Measurements from ENCODE around the gene CYB5RL.

CYB5RL gene

GRCh38 chr1:54227091-54227602, 27.3 kb upstream of the CYB5RL start:
- Histone ChIP-seq H3K9me3 (ENCODE audit: control insufficient read depth, low read length) (no peaks in the 10 kb centered on the region), H3K36me3 (ENCODE audit: control insufficient read depth, insufficient read depth, low read length) (peaks cover 4% of the 10 kb centered on the region), H3K4me1 (ENCODE audit: control insufficient read depth, insufficient read depth, low read length, poor library complexity, severe bottlenecking) (peaks cover 11% of the 10 kb centered on the region), H3K27ac (ENCODE audit: insufficient read depth, low read length, poor library complexity, severe bottlenecking) (no peak overlapping the region), H3K27me3 (replicated peaks; ENCODE audit: control insufficient read depth, insufficient read depth, low read length, poor library complexity, severe bottlenecking) (no peaks in the 10 kb centered on the region), H3K4me3 (ENCODE audit: insufficient read depth, low read depth, low read length, poor library complexity, severe bottlenecking) (no peak overlapping the region)
- no peak for DNase-seq

GRCh38 chr1:54225986-54226559, 26.2 kb upstream of the CYB5RL start:
- DNase-seq, result no peak
- Histone ChIP-seq H3K9me3 (ENCODE audit: control insufficient read depth, low read length) (no peaks in the 10 kb centered on the region), H3K27me3 (replicated peaks; ENCODE audit: control insufficient read depth, insufficient read depth, low read length, poor library complexity, severe bottlenecking) (no peaks in the 10 kb centered on the region), H3K4me3 (ENCODE audit: insufficient read depth, low read depth, low read length, poor library complexity, severe bottlenecking) (no peak overlapping the region), H3K36me3 (ENCODE audit: control insufficient read depth, insufficient read depth, low read length) (peaks cover 4% of the 10 kb centered on the region), H3K27ac (ENCODE audit: insufficient read depth, low read length, poor library complexity, severe bottlenecking) (no peak overlapping the region), H3K4me1 (ENCODE audit: control insufficient read depth, insufficient read depth, low read length, poor library complexity, severe bottlenecking) (peaks cover 5% of the 10 kb centered on the region)

GRCh38 chr1:54225378-54225777, 25.5 kb upstream of the CYB5RL start:
- Histone ChIP-seq H3K4me1 (ENCODE audit: control insufficient read depth, insufficient read depth, low read length, poor library complexity, severe bottlenecking) (no peaks in the 10 kb centered on the region), H3K27ac (ENCODE audit: insufficient read depth, low read length, poor library complexity, severe bottlenecking) (no peak overlapping the region), H3K4me3 (ENCODE audit: insufficient read depth, low read depth, low read length, poor library complexity, severe bottlenecking) (no peak overlapping the region), H3K36me3 (ENCODE audit: control insufficient read depth, insufficient read depth, low read length) (peaks cover 4% of the 10 kb centered on the region), H3K27me3 (replicated peaks; ENCODE audit: control insufficient read depth, insufficient read depth, low read length, poor library complexity, severe bottlenecking) (no peaks in the 10 kb centered on the region), H3K9me3 (ENCODE audit: control insufficient read depth, low read length) (no peaks in the 10 kb centered on the region)
- no peak for DNase-seq

- Histone ChIP-seq H3K27ac (ENCODE audit: insufficient read depth, low read length, poor library complexity, severe bottlenecking) (no peak overlapping the region), H3K4me3 (ENCODE audit: insufficient read depth, low read depth, low read length, poor library complexity, severe bottlenecking) (no peak overlapping the region), H3K9me3 (ENCODE audit: control insufficient read depth, low read length) (no peaks in the 10 kb centered on the region), H3K36me3 (ENCODE audit: control insufficient read depth, insufficient read depth, low read length) (peaks cover 12% of the 10 kb centered on the region), H3K27me3 (replicated peaks; ENCODE audit: control insufficient read depth, insufficient read depth, low read length, poor library complexity, severe bottlenecking) (no peaks in the 10 kb centered on the region), H3K4me1 (ENCODE audit: control insufficient read depth, insufficient read depth, low read length, poor library complexity, severe bottlenecking) (no peaks in the 10 kb centered on the region)
- DNase-seq, result no peak
These were observed 24.4 kb upstream of the CYB5RL start for GRCh38 chr1:54224233-54224632.

GRCh38 chr1:54223441-54224202, 23.8 kb upstream of the CYB5RL start:
- Histone ChIP-seq H3K4me3 (ENCODE audit: insufficient read depth, low read depth, low read length, poor library complexity, severe bottlenecking) (no peak overlapping the region), H3K4me1 (ENCODE audit: control insufficient read depth, insufficient read depth, low read length, poor library complexity, severe bottlenecking) (no peaks in the 10 kb centered on the region), H3K27ac (ENCODE audit: insufficient read depth, low read length, poor library complexity, severe bottlenecking) (no peak overlapping the region), H3K9me3 (ENCODE audit: control insufficient read depth, low read length) (no peaks in the 10 kb centered on the region), H3K27me3 (replicated peaks; ENCODE audit: control insufficient read depth, insufficient read depth, low read length, poor library complexity, severe bottlenecking) (no peaks in the 10 kb centered on the region), H3K36me3 (ENCODE audit: control insufficient read depth, insufficient read depth, low read length) (peaks cover 13% of the 10 kb centered on the region)
- no peak for DNase-seq

GRCh38 chr1:54222711-54223110, 22.9 kb upstream of the CYB5RL start:
- no peaks in the 10 kb centered on the region for H3K4me1 ChIP-seq (ENCODE audit: control insufficient read depth, insufficient read depth, low read length, poor library complexity, severe bottlenecking)
- peaks cover 18% of the 10 kb centered on the region for H3K36me3 ChIP-seq (ENCODE audit: control insufficient read depth, insufficient read depth, low read length)
- H3K27me3 ChIP-seq (replicated peaks; ENCODE audit: control insufficient read depth, insufficient read depth, low read length, poor library complexity, severe bottlenecking), result no peaks in the 10 kb centered on the region
- DNase-seq, result no peak
- no peaks in the 10 kb centered on the region for H3K9me3 ChIP-seq (ENCODE audit: control insufficient read depth, low read length)
- H3K27ac ChIP-seq (ENCODE audit: insufficient read depth, low read length, poor library complexity, severe bottlenecking), result no peak overlapping the region
- H3K4me3 ChIP-seq (ENCODE audit: insufficient read depth, low read depth, low read length, poor library complexity, severe bottlenecking), result no peak overlapping the region

GRCh38 chr1:54221867-54222484, 22.1 kb upstream of the CYB5RL start:
- Histone ChIP-seq H3K4me1 (ENCODE audit: control insufficient read depth, insufficient read depth, low read length, poor library complexity, severe bottlenecking) (no peaks in the 10 kb centered on the region), H3K4me3 (ENCODE audit: insufficient read depth, low read depth, low read length, poor library complexity, severe bottlenecking) (no peak overlapping the region), H3K27me3 (replicated peaks; ENCODE audit: control insufficient read depth, insufficient read depth, low read length, poor library complexity, severe bottlenecking) (no peaks in the 10 kb centered on the region), H3K9me3 (ENCODE audit: control insufficient read depth, low read length) (no peaks in the 10 kb centered on the region), H3K36me3 (ENCODE audit: control insufficient read depth, insufficient read depth, low read length) (peaks cover 24% of the 10 kb centered on the region), H3K27ac (ENCODE audit: insufficient read depth, low read length, poor library complexity, severe bottlenecking) (no peak overlapping the region)
- no peak for DNase-seq

- no peak for DNase-seq
- H3K27me3 ChIP-seq (replicated peaks; ENCODE audit: control insufficient read depth, insufficient read depth, low read length, poor library complexity, severe bottlenecking), result no peaks in the 10 kb centered on the region
- no peaks in the 10 kb centered on the region for H3K4me1 ChIP-seq (ENCODE audit: control insufficient read depth, insufficient read depth, low read length, poor library complexity, severe bottlenecking)
- H3K9me3 ChIP-seq (ENCODE audit: control insufficient read depth, low read length), result no peaks in the 10 kb centered on the region
- no peak overlapping the region for H3K4me3 ChIP-seq (ENCODE audit: insufficient read depth, low read depth, low read length, poor library complexity, severe bottlenecking)
- no peak overlapping the region for H3K27ac ChIP-seq (ENCODE audit: insufficient read depth, low read length, poor library complexity, severe bottlenecking)
- peaks cover 31% of the 10 kb centered on the region for H3K36me3 ChIP-seq (ENCODE audit: control insufficient read depth, insufficient read depth, low read length)
These were observed 21.4 kb upstream of the CYB5RL start for GRCh38 chr1:54221113-54221834.

- H3K27me3 ChIP-seq (replicated peaks; ENCODE audit: control insufficient read depth, insufficient read depth, low read length, poor library complexity, severe bottlenecking), result no peaks in the 10 kb centered on the region
- no peak overlapping the region for H3K4me3 ChIP-seq (ENCODE audit: insufficient read depth, low read depth, low read length, poor library complexity, severe bottlenecking)
- no peak overlapping the region for H3K27ac ChIP-seq (ENCODE audit: insufficient read depth, low read length, poor library complexity, severe bottlenecking)
- DNase-seq, result no peak
- no peaks in the 10 kb centered on the region for H3K9me3 ChIP-seq (ENCODE audit: control insufficient read depth, low read length)
- H3K4me1 ChIP-seq (ENCODE audit: control insufficient read depth, insufficient read depth, low read length, poor library complexity, severe bottlenecking), result no peaks in the 10 kb centered on the region
- H3K36me3 ChIP-seq (ENCODE audit: control insufficient read depth, insufficient read depth, low read length), result peaks cover 42% of the 10 kb centered on the region
These were observed 20.4 kb upstream of the CYB5RL start for GRCh38 chr1:54220004-54220811.
